ENCODE measurements around the gene COL18A1.
"Not testable (repeated sequence)": the region's sequence is repeated elsewhere in the genome, so short reads cannot be mapped to it uniquely, and the experiment has no call there.

Gene COL18A1

DNA sequence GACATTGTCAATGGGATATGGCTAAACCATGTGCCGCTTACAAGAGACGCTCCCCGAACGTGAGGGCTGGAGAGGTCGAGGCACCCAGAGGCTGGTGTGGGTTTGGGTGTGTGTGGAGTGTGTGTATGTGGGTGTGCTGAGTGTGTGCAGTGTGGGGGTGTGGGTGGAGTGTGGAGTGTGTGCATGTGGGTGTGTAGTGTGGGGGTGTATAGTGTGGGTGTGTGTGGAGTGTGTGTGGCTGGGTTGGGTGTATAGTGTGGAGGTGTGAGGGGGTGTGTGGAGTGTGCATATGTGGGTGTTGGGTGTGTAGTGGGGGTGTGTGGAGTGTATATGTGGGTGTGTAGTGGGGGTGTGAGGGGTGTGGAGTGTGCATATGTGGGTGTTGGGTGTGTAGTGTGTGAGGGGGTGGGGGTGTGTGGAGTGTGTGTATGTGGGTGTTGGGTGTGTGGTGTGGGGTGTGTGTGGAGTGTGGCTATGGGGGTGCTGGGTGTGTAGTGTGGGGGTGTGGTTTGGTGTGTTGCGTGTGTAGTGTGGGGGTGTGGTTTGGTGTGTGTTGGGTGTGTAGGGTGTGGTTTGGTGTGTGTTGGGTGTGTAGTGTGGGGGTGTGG is 95.1 kb downstream of the COL18A1 start:
- H3K9me3 ChIP-seq (ENCODE audit: control insufficient read depth, insufficient read depth, low read length): no peaks in the 10 kb centered on the region
- no peak overlapping the region for H3K9ac ChIP-seq (ENCODE audit: low read depth, low read length)
- H3K27ac ChIP-seq (ENCODE audit: low read depth, low read length): no peak overlapping the region
- H3K4me3 ChIP-seq (ENCODE audit: low read depth, low read length): no peak overlapping the region
- H3K36me3 ChIP-seq (ENCODE audit: control insufficient read depth, insufficient read depth, low read length): peaks cover 49% of the 10 kb centered on the region
- H3K4me1 ChIP-seq (ENCODE audit: control insufficient read depth, insufficient read depth, low read length): no peaks in the 10 kb centered on the region
- H3K27me3 ChIP-seq (ENCODE audit: control insufficient read depth, insufficient read depth, low read length): no peaks in the 10 kb centered on the region

DNA sequence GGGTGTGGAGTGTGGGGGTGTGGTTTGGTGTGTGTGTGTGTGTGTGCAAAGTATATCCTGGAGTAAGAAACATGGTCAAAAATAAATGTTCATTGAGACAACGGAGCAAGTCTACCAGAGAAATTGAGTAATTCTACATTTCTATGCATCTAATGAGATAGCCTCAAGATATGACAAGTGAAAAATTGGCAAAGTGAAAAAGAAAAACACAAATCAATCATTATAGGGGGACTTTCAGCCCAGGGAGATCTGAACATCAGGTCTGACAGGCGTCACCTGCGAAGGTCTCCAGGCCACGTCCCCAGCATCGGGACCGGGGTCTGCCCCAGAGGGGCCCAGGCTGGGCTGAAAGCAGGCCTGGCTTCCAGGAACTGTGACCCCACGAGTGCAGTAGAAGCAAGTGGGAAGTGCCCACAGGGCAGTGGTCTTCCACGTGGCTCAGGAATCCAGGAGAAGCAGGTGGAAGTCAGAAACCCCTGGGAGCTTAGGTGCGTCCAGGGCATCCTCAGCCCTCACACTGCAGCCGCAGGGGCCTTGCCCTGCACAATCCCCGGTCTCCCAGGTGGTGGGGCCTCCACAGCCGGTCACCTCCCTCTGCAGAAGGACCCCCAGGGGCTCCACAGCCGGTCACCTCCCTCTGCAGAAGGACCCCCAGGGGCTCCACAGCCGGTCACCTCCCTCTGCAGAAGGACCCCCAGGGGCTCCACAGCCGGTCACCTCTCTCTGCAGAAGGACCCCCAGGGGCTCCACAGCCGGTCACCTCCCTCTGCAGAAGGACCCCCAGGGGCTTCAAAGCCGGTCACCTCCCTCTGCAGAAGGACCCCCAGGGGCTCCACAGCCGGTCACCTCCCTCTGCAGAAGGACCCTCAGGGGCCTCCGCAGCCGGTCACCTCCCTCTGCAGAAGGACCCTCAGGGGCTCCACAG is 96.4 kb downstream of the COL18A1 start:
- H3K36me3 ChIP-seq (ENCODE audit: control insufficient read depth, insufficient read depth, low read length): peaks cover 43% of the 10 kb centered on the region
- H3K4me1 ChIP-seq (ENCODE audit: control insufficient read depth, insufficient read depth, low read length); H3K9ac ChIP-seq (ENCODE audit: low read depth, low read length); H3K9me3 ChIP-seq (ENCODE audit: control insufficient read depth, insufficient read depth, low read length); H3K4me3 ChIP-seq (ENCODE audit: low read depth, low read length); H3K27ac ChIP-seq (ENCODE audit: low read depth, low read length); H3K27me3 ChIP-seq (ENCODE audit: control insufficient read depth, insufficient read depth, low read length): not testable (repeated sequence)

DNA sequence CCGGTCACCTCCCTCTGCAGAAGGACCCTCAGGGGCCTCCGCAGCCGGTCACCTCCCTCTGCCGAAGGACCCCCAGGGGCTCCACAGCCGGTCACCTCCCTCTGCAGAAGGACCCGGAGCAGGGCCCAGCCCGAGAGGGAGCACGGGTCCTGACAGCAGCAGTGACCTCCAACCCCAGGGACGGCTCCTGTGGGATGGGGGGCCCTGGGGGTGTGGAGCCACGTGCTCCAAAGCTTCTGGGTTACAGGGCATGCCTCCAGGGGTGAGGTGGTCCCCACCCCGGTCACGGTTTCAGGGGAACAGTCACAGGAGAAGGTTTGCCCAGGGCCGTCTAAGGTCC is 97.0 kb downstream of the COL18A1 start:
- H3K27me3 ChIP-seq (ENCODE audit: control insufficient read depth, insufficient read depth, low read length): no peaks in the 10 kb centered on the region
- no peak overlapping the region for H3K4me3 ChIP-seq (ENCODE audit: low read depth, low read length)
- no peak overlapping the region for H3K27ac ChIP-seq (ENCODE audit: low read depth, low read length)
- H3K4me1 ChIP-seq (ENCODE audit: control insufficient read depth, insufficient read depth, low read length): no peaks in the 10 kb centered on the region
- H3K9me3 ChIP-seq (ENCODE audit: control insufficient read depth, insufficient read depth, low read length): no peaks in the 10 kb centered on the region
- H3K9ac ChIP-seq (ENCODE audit: low read depth, low read length): no peak overlapping the region
- peaks cover 39% of the 10 kb centered on the region for H3K36me3 ChIP-seq (ENCODE audit: control insufficient read depth, insufficient read depth, low read length)

DNA sequence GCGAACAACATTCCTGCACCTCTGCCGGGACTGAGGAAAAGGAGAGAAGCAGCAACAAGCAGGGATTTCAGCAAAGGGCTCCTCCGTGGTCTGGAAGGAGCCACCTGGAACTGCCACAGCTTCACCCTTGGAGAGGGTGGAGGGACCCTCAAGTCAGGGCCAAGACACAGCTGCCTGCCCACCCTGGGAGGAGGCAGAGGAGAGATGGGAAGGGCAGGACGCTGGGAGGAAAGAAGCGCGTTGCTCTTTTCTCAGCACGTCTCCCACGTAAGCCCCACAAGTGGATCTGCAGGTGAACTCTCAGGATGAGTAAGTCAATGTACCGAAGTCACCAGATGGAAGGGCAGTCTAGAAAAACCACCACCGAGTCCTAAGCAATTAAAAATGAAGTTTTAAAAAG is 97.6 kb downstream of the COL18A1 start:
- no peak overlapping the region for H3K9ac ChIP-seq (ENCODE audit: low read depth, low read length)

DNA sequence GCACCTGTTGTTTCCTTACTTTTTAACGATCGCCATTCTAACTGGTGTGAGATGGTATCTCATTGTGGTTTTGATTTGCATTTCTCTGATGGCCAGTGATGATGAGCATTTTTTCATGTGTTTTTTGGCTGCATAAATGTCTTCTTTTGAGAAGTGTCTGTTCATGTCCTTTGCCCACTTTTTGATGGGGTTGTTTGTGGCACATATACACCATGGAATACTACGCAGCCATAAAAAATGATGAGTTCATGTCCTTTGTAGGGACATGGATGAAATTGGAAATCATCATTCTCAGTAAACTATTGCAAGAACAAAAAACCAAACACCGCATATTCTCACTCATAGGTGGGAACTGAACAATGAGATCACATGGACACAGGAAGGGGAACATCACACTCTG is 98.3 kb downstream of the COL18A1 start:
- H3K9ac ChIP-seq (ENCODE audit: low read depth, low read length); H3K9me3 ChIP-seq (ENCODE audit: control insufficient read depth, insufficient read depth, low read length); H3K27ac ChIP-seq (ENCODE audit: low read depth, low read length); H3K4me1 ChIP-seq (ENCODE audit: control insufficient read depth, insufficient read depth, low read length); H3K27me3 ChIP-seq (ENCODE audit: control insufficient read depth, insufficient read depth, low read length); H3K4me3 ChIP-seq (ENCODE audit: low read depth, low read length): not testable (repeated sequence)
- H3K36me3 ChIP-seq (ENCODE audit: control insufficient read depth, insufficient read depth, low read length): peaks cover 28% of the 10 kb centered on the region

More for the DNA sequence above, 97.6 kb downstream of the COL18A1 start:
- Histone ChIP-seq H3K4me1 (ENCODE audit: control insufficient read depth, insufficient read depth, low read length) (no peaks in the 10 kb centered on the region), H3K36me3 (ENCODE audit: control insufficient read depth, insufficient read depth, low read length) (peaks cover 33% of the 10 kb centered on the region), H3K9me3 (ENCODE audit: control insufficient read depth, insufficient read depth, low read length) (no peaks in the 10 kb centered on the region), H3K27me3 (ENCODE audit: control insufficient read depth, insufficient read depth, low read length) (no peaks in the 10 kb centered on the region), H3K27ac (ENCODE audit: low read depth, low read length) (no peak overlapping the region), H3K4me3 (ENCODE audit: low read depth, low read length) (no peak overlapping the region)

DNA sequence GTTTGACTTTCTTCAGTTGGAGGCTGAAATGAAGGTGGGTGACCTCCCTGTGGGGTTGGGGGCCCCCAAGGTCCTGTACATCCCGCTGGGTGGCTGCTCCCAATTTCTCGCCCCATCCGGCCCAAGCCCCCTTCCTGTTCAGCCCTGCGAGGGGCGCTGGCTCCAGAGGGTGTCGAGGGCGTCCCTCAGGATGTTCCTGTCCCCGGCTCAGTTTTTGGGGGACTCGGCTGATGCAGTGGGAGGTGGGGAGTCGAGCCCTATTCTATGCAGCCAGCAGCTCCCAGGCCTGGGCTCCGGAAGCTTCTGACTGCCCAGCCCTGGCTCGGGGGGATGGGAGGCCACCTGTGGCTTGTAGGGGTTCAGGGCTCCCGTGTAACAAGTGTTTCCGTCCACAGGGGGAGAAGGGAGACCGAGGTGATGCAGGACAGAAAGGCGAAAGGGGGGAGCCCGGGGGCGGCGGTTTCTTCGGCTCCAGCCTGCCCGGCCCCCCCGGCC is 99.1 kb downstream of the COL18A1 start:
- Histone ChIP-seq H3K27ac (ENCODE audit: low read depth, low read length) (no peak overlapping the region), H3K27me3 (ENCODE audit: control insufficient read depth, insufficient read depth, low read length) (no peaks in the 10 kb centered on the region), H3K9ac (ENCODE audit: low read depth, low read length) (no peak overlapping the region), H3K4me3 (ENCODE audit: low read depth, low read length) (no peak overlapping the region), H3K4me1 (ENCODE audit: control insufficient read depth, insufficient read depth, low read length) (no peaks in the 10 kb centered on the region), H3K9me3 (ENCODE audit: control insufficient read depth, insufficient read depth, low read length) (no peaks in the 10 kb centered on the region), H3K36me3 (ENCODE audit: control insufficient read depth, insufficient read depth, low read length) (peaks cover 21% of the 10 kb centered on the region)

DNA sequence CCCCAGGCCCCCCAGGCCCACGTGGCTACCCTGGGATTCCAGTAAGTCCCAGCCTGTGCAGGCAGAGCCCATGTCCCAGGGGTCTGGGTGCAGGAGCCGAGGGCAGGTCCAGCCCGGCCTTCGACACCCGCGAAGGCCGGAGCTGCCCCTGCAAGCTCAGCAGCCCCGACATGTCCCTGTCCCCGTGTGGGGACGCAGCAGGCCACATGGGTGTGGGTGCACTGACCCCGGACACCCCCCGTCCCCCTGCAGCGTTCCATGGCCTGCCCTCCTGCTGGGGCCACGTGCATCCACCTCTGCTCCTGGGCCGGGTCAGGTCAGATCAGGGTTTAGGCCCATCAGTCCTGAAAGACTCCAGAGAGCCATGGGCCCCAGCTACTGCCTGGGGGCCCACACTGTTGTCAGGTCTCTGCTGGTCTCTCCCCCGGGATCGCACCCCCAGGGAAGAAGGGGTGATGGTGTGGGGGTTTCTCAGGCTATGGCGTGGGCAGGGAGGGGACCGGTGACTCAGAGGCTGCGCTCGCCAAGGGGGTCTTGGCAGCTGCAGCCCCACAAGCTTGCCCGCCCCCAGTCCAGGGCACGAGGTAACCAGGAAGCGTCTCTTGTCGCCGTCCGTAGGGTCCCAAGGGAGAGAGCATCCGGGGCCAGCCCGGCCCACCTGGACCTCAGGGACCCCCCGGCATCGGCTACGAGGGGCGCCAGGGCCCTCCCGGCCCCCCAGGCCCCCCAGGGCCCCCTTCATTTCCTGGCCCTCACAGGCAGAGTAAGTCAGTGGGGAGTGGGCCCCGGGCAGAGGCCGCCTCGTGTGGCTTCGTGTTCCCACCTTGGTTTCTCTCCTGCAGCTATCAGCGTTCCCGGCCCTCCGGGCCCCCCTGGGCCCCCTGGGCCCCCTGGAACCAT is 99.8 kb downstream of the COL18A1 start:
- Histone ChIP-seq H3K9ac (ENCODE audit: low read depth, low read length) (no peak overlapping the region), H3K4me1 (ENCODE audit: control insufficient read depth, insufficient read depth, low read length) (no peaks in the 10 kb centered on the region), H3K9me3 (ENCODE audit: control insufficient read depth, insufficient read depth, low read length) (no peaks in the 10 kb centered on the region), H3K27me3 (ENCODE audit: control insufficient read depth, insufficient read depth, low read length) (no peaks in the 10 kb centered on the region), H3K27ac (ENCODE audit: low read depth, low read length) (no peak overlapping the region), H3K36me3 (ENCODE audit: control insufficient read depth, insufficient read depth, low read length) (peaks cover 18% of the 10 kb centered on the region), H3K4me3 (ENCODE audit: low read depth, low read length) (no peak overlapping the region)

DNA sequence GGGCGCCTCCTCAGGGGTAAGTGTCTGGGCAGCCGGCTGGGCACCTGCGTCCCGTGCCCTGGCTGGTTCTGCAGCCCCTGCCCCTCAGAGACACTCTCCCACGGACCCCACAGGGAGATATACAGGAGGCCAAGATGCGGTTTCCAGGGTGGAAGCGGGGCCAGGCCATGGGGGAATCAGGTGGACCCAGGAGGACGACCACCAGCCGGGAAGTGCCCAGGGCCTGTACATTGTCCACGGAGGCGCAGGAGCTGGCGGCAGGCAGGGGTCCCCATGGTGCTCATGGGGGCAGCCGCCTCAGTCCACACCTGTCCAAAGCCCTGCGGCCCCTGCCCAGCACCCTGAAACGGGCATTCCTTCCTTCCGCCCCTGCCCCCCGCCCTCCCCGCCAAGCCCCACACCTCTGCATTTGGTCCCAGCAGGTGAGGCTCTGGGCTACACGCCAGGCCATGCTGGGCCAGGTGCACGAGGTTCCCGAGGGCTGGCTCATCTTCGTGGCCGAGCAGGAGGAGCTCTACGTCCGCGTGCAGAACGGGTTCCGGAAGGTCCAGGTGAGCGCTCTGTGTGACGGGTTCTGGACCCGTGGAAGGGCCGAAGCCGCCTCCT is 100.6 kb downstream of the COL18A1 start:
- no peaks in the 10 kb centered on the region for H3K9me3 ChIP-seq (ENCODE audit: control insufficient read depth, insufficient read depth, low read length)
- no peak overlapping the region for H3K9ac ChIP-seq (ENCODE audit: low read depth, low read length)
- no peaks in the 10 kb centered on the region for H3K4me1 ChIP-seq (ENCODE audit: control insufficient read depth, insufficient read depth, low read length)
- H3K27me3 ChIP-seq (ENCODE audit: control insufficient read depth, insufficient read depth, low read length): no peaks in the 10 kb centered on the region
- H3K4me3 ChIP-seq (ENCODE audit: low read depth, low read length): no peak overlapping the region
- peaks cover 22% of the 10 kb centered on the region for H3K36me3 ChIP-seq (ENCODE audit: control insufficient read depth, insufficient read depth, low read length)
- H3K27ac ChIP-seq (ENCODE audit: low read depth, low read length): no peak overlapping the region

DNA sequence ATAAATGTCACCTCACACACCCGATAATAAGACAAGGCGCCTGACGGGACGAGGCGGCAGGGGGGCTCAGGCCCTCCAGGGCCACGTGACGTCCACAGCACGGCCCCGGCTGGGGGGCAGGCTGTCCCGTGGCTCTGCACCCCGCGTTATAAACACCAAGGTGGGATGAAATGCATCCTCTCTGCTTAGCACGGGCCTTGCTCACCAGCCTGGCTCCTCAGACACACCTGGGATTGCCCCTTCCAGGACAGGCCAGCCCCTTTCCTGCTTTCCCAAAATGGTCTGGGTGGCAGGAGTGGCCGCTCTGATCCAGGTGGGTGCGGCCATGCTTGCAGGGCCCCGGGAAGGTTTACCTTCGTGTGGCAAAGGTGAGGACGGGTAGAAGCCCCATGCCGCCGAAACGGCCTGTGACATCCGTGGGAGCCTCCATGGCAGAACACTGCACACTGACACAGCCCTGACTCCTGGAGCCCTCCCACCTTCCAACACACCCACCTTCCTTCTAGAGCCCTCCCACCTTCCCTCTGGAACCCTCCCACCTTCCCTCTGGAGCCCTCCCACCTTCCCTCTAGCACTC is 101.4 kb downstream of the COL18A1 start:
- no peaks in the 10 kb centered on the region for H3K4me1 ChIP-seq (ENCODE audit: control insufficient read depth, insufficient read depth, low read length)
- H3K9me3 ChIP-seq (ENCODE audit: control insufficient read depth, insufficient read depth, low read length): no peaks in the 10 kb centered on the region
- no peak overlapping the region for H3K9ac ChIP-seq (ENCODE audit: low read depth, low read length)
- no peaks in the 10 kb centered on the region for H3K27me3 ChIP-seq (ENCODE audit: control insufficient read depth, insufficient read depth, low read length)
- no peak overlapping the region for H3K27ac ChIP-seq (ENCODE audit: low read depth, low read length)
- no peak overlapping the region for H3K4me3 ChIP-seq (ENCODE audit: low read depth, low read length)
- H3K36me3 ChIP-seq (ENCODE audit: control insufficient read depth, insufficient read depth, low read length): peaks cover 26% of the 10 kb centered on the region

DNA sequence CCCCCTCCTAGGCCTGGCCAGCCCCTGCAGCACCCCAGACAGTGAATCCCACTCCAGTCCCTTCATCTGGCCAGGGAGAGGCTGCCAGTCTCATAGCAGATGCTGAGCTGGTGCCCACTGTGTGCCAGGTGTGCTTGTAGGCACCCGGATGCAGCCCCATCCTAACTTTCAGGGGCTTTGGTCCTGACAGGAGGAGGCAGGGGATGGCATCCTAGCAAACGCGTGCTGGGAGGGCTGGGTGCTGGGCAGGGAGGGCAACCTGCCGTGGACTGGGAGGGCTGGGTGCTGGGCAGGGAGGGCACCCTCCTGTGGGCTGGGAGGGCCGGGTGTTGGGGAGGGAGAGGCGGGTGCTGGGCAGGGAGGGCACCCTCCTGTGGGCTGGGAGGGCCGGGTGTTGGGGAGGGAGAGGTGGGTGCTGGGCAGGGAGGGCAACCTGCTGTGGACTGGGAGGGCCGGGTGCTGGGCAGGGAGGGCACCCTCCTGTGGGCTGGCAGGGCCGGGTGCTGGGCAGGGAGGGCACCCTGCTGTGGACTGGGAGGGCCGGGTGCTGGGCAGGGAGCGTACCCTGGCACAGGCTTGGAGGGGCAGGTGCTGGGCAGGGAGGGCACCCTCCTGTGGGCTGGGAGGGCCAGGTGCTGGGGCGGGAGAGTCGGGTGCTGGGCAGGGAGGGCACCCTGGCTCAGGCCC is 102.0 kb downstream of the COL18A1 start:
- peaks cover 33% of the 10 kb centered on the region for H3K36me3 ChIP-seq (ENCODE audit: control insufficient read depth, insufficient read depth, low read length)
- H3K9ac ChIP-seq (ENCODE audit: low read depth, low read length): no peak overlapping the region
- H3K27ac ChIP-seq (ENCODE audit: low read depth, low read length): no peak overlapping the region
- H3K4me1 ChIP-seq (ENCODE audit: control insufficient read depth, insufficient read depth, low read length): no peaks in the 10 kb centered on the region
- no peak overlapping the region for H3K4me3 ChIP-seq (ENCODE audit: low read depth, low read length)
- no peaks in the 10 kb centered on the region for H3K9me3 ChIP-seq (ENCODE audit: control insufficient read depth, insufficient read depth, low read length)
- no peaks in the 10 kb centered on the region for H3K27me3 ChIP-seq (ENCODE audit: control insufficient read depth, insufficient read depth, low read length)
